ENCODE results near the gene MRGPRG. TPM values are rescaled to one million over a fixed set of nuclear protein-coding genes. Genes with fewer than 3 reads are reported as not detected.

Gene MRGPRG
- total RNA-seq, 2 donors from 2014 or later, result not detected

DNA sequence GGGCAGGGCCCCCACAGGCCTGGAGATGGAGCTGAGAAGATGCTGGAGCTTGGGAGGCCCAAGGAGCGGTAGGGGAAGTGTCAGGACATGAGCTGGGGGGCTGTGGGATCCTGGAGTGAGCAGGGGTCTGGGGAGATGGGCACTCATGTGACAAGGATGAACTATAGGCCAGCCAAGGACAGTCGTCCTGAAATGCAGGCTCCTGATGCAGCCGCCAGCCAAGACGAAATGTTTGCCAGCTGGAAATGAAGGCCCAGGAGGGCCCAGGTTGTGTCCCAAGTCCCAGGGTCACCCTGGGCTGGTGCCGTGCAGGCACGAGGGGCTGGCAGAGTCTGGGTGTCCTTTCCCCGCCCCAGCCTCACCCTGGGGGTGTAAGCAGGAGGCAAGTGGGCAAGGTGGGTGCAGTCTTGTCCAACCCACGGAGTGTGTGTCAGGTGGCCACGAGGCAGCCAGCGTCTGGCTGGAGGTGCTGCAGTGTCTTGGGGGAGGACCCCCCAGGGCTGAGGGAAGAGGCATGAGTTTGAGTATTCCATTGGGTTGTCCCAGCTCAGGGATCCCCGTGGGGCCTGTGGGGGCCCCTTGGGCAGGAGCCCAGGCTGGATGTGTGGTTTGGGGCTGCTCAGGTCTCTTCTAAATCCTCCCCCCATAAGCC is 21.4 kb downstream of the MRGPRG start:
- H3K27me3 ChIP-seq, result peaks cover 0 to 6% of the 10 kb centered on the region in 2 donors
- H3K36me3 ChIP-seq, result no peaks in the 10 kb centered on the region
- no peaks in the 10 kb centered on the region for H3K9me3 ChIP-seq
- no peaks in the 10 kb centered on the region for H3K4me1 ChIP-seq
- no peak overlapping the region for H3K27ac ChIP-seq
- TF ChIP-seq CTCF (IDR thresholded peaks at IDR 0.05), result no peak
- H3K4me3 ChIP-seq, result no peak overlapping the region
- DNase-seq (ENCODE audit: low spot score), result no peak

DNA sequence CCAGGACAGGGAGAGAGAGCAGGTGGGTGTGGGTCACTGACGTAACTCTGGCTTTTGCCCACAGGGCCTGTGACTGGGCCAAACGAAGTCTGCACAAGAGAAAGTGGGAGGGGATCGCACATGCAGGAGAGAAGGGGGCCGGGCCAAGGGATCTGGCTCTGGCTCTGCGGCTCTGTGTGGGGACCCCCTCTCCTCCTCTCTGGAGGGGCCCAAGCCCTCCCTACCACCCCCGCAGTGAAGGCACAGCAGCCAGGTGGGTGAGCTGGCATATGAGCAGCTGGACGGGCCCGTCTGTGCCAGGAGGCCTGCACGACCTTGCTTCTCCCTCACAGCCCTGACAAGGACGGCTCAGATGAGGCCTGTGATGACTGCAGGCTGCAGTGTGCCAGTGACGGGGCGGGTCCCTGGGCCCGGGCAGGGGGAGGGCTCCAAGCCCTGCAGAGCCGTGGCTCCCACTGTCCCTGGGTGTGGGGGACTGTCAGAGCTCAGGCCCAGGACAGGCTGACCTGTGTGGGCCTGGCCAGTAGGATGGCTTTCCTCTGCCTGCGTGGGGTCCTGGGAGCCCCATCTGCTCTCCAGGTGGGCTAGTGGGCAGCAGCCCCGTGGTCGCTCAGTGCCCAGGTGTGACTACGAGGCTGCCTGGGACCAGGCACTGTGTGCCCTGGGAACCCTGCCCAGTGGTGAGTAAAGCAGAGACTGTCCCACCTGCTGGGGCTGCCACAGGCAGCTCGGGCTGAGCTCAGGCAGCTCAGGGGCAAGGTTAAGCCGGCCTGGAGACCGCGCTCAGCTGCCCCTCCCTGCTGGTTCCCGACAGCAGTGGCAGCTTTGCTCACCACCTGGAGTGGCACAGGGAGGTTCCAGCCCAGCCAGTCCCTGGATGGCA is 22.2 kb downstream of the MRGPRG start:
- TF ChIP-seq CTCF (IDR thresholded peaks at IDR 0.05), result no peak
- Histone ChIP-seq H3K36me3 (no peaks in the 10 kb centered on the region), H3K27ac (no peak overlapping the region), H3K4me3 (no peak overlapping the region), H3K4me1 (no peaks in the 10 kb centered on the region), H3K9me3 (no peaks in the 10 kb centered on the region), H3K27me3 (no peaks in the 10 kb centered on the region)
- DNase-seq (ENCODE audit: low spot score), result no peak

DNA sequence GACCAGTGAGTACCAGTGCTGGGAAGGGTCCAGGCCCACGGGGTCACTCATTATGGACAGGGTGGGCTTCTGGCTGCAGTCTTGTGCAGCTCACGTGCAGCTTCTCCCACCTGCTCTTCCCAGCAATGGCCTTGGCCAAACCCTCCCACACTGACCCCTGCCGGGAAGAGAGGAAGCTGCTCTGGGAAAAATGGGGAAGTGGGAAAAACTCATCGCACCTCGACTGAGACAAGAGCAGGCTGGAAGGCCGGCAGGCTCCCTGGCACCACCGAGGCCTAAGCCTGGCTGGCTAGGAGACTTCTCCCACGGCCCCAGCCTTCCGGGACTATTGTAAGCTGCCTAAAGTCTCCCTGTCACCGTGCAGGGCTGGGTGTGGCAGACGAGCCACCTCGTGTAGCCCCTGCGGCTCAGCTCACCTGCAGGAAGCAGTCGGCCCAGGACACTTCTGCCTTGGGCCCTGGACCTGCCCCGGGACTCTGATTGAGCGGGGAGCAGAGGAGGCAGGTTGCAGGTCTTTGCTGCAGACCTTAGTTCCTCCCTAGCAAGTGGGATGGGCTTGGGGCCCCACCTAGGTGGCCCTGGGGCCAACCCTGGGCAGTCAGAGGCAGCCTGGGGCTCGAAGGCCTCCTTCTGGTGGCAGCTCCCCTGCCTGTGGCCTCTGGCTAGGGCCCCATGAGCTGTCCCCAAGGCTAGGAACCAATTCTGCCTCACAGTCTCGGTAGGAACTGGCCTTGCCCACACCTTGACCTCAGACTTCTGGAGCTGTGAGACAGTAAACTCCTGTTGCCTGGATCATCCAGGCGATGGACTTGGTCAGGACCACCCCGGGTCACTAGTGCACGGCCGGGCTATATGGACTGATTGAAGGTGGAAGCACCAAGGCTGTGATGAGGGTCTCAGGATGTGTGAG is 23.1 kb downstream of the MRGPRG start:
- H3K27me3 ChIP-seq, result no peaks in the 10 kb centered on the region
- H3K4me1 ChIP-seq, result no peaks in the 10 kb centered on the region
- peak in 1 of 2 donors; percentile 55 for TF ChIP-seq CTCF (IDR thresholded peaks at IDR 0.05)
- H3K4me3 ChIP-seq, result no peak overlapping the region
- no peaks in the 10 kb centered on the region for H3K9me3 ChIP-seq
- H3K36me3 ChIP-seq, result no peaks in the 10 kb centered on the region
- H3K27ac ChIP-seq, result no peak overlapping the region
- no peak for DNase-seq (ENCODE audit: low spot score)

DNA sequence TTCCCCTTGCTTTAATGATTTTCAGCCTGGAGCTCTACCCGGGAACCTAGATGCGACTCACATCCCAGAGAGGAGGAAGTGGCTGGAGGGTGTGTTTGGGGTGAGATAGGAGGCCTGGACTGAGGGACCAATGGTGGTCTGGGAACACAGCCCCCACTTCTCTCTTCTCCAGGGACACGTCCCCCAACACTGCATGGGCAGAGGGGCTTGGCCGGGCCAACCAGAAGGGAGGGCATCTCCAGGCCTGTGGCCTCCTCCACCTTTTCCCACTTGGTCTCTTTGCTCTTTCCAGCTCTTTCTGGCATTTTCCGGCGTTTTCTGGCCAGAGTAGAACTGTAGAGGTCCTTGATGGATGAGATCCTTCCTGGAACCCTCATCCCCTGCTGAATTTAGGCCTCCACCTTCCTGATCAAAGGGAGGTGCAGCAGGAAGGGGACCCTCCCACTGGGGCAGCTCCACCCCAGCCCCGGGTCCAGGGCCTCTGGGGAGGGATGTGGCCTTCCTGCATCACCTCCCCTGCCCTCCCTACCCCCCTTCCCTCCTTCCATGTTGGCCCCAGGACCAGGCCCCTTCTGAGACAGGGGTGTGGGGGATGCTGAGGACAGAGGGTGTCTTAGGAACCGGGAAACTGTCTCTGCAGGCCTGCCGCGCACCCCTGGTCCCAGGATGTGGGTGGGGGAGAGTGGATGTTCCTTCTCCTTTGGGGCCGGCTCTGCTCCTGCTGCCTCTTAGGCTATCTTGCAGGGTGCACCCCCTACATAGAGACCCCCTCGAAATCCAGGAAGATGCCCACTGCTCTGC is 24.4 kb downstream of the MRGPRG start:
- H3K4me3 ChIP-seq, result no peak overlapping the region
- no peaks in the 10 kb centered on the region for H3K36me3 ChIP-seq
- no peak overlapping the region for H3K27ac ChIP-seq
- H3K4me1 ChIP-seq, result no peaks in the 10 kb centered on the region
- H3K27me3 ChIP-seq, result no peaks in the 10 kb centered on the region
- no peaks in the 10 kb centered on the region for H3K9me3 ChIP-seq
- no peak for TF ChIP-seq CTCF (IDR thresholded peaks at IDR 0.05)
- no peak for DNase-seq (ENCODE audit: low spot score)

DNA sequence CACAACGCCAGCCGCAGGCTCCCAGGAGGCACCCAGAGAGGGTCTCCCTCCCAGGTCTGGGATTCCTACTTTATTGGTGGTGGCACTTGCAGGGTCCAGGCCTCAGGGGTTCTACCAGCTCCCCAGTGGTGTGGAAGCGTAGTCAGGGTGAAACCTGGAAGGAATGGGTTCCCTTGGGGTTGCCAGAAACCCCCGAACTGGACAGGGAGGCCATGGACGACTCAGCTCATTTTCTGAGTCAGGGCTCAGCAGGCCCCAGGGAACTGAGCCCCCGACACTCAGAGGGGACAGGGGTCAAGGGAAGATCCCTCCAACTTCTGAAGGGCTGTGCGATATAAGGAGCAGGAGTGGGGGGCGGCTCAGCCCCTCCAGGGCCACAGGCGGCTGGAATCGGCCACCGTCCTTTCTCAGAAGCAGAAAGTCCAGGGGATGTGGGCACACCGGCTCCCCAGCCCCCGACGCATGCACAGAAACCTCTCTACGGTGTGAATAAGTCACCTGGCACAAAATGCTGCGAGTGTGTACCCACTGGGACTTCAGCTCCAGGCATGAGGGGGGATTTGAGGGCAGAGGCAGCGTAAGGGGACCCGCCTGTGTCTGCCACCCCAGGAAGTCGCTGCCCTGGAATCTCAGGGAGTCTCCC is 25.1 kb downstream of the MRGPRG start:
- Histone ChIP-seq H3K27me3 (no peaks in the 10 kb centered on the region), H3K27ac (no peak overlapping the region), H3K4me3 (no peak overlapping the region), H3K4me1 (no peaks in the 10 kb centered on the region), H3K9me3 (no peaks in the 10 kb centered on the region), H3K36me3 (no peaks in the 10 kb centered on the region)
- no peak for DNase-seq (ENCODE audit: low spot score)
- no peak for TF ChIP-seq CTCF (IDR thresholded peaks at IDR 0.05)

All from right atrium auricular region (tissue), 2 donors.